GM12865 (cell line): Measurements from ENCODE around the gene FAM149B1.
"Not testable (repeated sequence)": the region's sequence is repeated elsewhere in the genome, so short reads cannot be mapped to it uniquely, and the experiment has no call there.

Experiments used
- DNase-seq: peaks from one replicate; pipeline ENCODE4 v3.0.0; 2010; ENCODE audit warnings: low read depth
- H3K4me3 ChIP-seq: 2 replicates; pipeline ENCODE4 v1.5.1; 2011; ENCODE audit warnings: mild to moderate bottlenecking, low read depth, low read length, control low read depth
- CTCF ChIP-seq: IDR thresholded peaks from 2 replicates; pipeline ENCODE4 v1.5.1; 2011; ENCODE audit warnings: low read length, control low read depth, low read depth, inconsistent platforms; ENCODE audit not compliant: insufficient read depth; ENCODE audit errors: missing control alignments

Gene FAM149B1

GRCh38 chr10:73136627-73137026, 31.3 kb upstream of the FAM149B1 start:
- DNase-seq: no peak
- no peak overlapping the region for H3K4me3 ChIP-seq
- no peak for TF ChIP-seq CTCF

DNA sequence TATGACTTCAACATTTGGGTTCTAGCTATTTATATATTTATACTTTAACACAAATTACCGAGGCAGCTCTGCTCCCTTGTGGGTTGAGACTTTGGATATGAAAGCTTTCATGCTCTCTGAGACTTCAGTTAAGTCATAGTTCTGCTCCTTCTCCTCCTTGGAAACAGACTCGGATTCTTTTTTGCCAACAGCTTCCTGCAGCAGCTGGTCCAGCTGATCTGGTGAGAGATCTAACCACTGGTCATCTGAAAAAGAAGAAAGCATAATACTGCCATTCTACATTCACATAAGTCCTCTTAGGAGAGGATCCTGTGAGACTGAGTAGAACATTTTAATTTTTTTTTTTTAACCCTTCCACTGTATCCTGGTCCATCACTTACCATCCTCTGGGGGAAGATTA, 28.7 kb upstream of the FAM149B1 start:
- no peak for DNase-seq
- H3K4me3 ChIP-seq: no peak overlapping the region
- TF ChIP-seq CTCF: no peak

GRCh38 chr10:73141603-73142002, 26.3 kb upstream of the FAM149B1 start:
- DNase-seq: no peak
- H3K4me3 ChIP-seq: no peak overlapping the region
- no peak for TF ChIP-seq CTCF

- not testable (repeated sequence) for DNase-seq, H3K4me3 ChIP-seq
Observed at GRCh38 chr10:73150633-73151413, 17.1 kb upstream of the FAM149B1 start.

- no peak for DNase-seq
- TF ChIP-seq CTCF: no peak
- H3K4me3 ChIP-seq: no peak overlapping the region
Observed at GRCh38 chr10:73152009-73152408, 15.9 kb upstream of the FAM149B1 start.

DNA sequence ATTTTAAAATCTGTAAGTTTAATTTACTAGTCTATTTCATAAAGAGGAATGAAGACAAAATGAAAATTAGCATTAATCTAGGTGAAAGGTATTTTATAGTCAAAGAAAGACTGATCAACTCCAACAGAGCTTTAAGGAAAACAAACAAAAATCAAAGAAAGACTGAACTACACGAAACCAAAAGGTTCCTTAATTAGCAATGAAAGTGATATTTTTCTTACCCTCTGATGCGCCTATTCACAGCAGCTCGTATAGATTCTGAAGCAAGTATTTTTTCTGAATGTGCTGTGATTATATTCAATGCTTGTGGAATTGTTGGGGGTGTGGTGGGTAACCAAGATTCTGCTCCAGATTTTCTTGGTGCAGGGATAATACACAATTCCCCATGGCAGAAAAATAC, 11.9 kb upstream of the FAM149B1 start:
- peak overlapping the region; percentile 29; the same call in 1 of the 2 replicates for H3K4me3 ChIP-seq
- no peak for TF ChIP-seq CTCF
- peak; percentile 23 for DNase-seq

DNA sequence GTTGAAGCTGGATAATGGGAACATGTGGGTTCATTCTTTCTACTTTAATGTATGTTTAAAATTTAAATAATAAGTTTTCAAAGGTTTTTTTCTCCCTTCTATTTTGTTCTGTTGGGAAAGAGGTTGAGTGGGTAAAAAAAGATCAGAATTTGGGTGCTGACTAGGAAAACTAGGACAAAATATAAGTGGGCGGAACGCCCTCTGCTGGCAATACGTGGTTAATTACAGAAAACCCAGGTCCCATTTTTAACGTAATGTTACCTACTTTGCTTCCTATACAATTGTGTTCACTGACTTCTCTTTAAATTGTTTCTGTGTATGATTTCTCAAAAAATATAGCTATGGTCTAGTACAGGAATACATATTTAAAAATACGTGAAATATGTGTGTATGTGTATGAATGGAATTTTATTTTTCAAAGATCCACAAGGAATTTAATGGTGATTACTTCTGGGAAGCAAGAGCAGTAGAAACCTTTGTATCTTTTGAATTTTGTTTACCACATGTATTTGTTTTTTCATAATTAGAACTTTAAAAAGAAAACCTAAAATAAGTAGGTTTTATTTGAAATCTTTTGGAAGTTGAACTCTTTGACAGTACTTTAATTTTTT, 8.8 kb upstream of the FAM149B1 start:
- peak; percentile 64 for DNase-seq
- no peak overlapping the region for H3K4me3 ChIP-seq
- TF ChIP-seq CTCF: peak; percentile 69
